ENCODE data around the gene MACROD2. TPM values are rescaled to one million over a fixed set of nuclear protein-coding genes. Genes with fewer than 3 reads are reported as not detected.

Gene MACROD2
- total RNA-seq, 2 donors from 2014 or later = 0.95 to 4.2 TPM

DNA sequence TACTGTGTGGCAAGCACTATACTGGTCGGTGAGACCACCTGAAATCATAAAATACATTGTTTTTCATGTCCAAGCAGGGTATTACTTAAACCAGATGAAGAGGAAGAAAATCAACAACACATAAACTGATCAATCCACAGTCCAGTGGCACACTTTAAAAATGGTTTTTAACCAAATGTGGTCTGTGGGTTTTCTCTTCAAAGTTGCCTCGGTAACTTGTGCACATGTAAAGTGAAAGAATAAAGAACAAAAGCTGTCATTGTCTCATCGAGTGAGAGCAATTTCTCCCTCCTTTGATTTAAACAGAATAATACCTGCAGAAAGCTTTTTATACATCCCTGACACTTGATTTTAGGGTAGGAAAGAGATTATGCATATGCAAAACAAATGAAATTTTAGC lies 338.4 kb downstream of the MACROD2 start:
- Histone ChIP-seq H3K4me3 (no peak overlapping the region), H3K27ac (no peak overlapping the region), H3K9me3 (no peaks in the 10 kb centered on the region), H3K4me1 (ENCODE audit: control insufficient read depth in 1 of 2, low read depth in 2 of 2) (peaks cover 0 to 3% of the 10 kb centered on the region in 2 donors), H3K27me3 (replicated peaks; ENCODE audit: insufficient read depth) (no peaks in the 10 kb centered on the region), H3K36me3 (no peaks in the 10 kb centered on the region)
- no peak for DNase-seq (ENCODE audit: low spot score)
- ATAC-seq (ENCODE audit: insufficient number of reproducible peaks, low FRiP score, low read depth) = no peak
- TF ChIP-seq, protein P1, sequence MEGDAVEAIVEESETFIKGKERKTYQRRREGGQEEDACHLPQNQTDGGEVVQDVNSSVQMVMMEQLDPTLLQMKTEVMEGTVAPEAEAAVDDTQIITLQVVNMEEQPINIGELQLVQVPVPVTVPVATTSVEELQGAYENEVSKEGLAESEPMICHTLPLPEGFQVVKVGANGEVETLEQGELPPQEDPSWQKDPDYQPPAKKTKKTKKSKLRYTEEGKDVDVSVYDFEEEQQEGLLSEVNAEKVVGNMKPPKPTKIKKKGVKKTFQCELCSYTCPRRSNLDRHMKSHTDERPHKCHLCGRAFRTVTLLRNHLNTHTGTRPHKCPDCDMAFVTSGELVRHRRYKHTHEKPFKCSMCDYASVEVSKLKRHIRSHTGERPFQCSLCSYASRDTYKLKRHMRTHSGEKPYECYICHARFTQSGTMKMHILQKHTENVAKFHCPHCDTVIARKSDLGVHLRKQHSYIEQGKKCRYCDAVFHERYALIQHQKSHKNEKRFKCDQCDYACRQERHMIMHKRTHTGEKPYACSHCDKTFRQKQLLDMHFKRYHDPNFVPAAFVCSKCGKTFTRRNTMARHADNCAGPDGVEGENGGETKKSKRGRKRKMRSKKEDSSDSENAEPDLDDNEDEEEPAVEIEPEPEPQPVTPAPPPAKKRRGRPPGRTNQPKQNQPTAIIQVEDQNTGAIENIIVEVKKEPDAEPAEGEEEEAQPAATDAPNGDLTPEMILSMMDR (IDR thresholded peaks at IDR 0.05) = no peak

DNA sequence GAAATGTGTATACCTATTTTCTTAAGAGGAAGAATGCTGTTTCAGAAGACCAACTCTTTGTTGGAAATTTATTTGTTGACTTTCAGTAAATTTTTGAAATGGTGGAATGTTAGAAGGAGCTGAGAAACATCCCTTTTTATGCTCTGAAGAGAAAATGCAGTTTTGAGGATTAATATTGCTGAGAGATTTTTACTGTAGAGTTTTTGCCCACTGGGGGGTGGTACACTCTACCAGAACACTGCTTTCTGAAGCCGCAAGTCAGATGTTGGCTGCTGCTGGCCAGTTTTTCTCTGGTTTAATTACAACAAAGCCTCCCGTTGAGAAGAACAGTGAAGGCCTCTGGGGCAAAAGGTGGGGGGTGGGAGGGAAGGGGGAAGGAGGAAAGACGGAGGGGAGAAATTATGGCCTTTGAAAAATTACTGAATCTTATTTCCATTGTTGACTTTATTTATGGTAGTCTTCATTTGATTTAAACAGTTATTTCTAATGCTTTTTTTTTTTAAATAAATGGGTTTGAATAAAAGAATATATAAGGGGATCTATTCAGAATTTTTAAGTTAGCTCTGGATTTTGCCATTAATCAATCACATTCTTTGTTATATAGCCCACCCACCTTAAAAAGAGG lies 339.1 kb downstream of the MACROD2 start:
- Histone ChIP-seq H3K36me3 (no peaks in the 10 kb centered on the region), H3K27me3 (replicated peaks; ENCODE audit: insufficient read depth) (no peaks in the 10 kb centered on the region), H3K27ac (no peak overlapping the region), H3K4me1 (ENCODE audit: control insufficient read depth in 1 of 2, low read depth in 2 of 2) (peaks cover 0 to 3% of the 10 kb centered on the region in 2 donors), H3K4me3 (no peak overlapping the region), H3K9me3 (no peaks in the 10 kb centered on the region)
- DNase-seq (ENCODE audit: low spot score) (no peak), ATAC-seq (ENCODE audit: insufficient number of reproducible peaks, low FRiP score, low read depth) (no peak)
- TF ChIP-seq, protein P1 (IDR thresholded peaks at IDR 0.05) = no peak

DNA sequence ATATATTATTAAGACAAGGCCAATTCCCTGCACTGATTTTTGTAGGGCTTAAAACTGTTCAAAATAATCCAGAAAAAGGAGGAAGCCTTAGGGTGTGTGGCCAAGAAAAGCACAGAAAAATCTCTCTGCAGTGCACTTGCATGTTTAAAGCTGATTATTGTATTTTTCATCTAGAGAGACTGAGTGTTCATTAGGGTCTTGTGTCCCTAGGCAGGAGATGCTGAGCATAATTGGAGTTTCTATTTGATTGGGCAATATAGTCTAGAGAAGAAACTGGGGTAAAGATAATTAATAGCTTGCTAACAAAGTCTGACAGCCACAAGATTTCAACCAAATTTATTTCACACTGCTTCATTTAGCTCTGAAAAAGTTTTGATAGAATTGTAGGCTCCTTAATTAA lies 339.7 kb downstream of the MACROD2 start:
- no peaks in the 10 kb centered on the region for H3K36me3 ChIP-seq
- TF ChIP-seq, protein P1 (IDR thresholded peaks at IDR 0.05) = no peak
- DNase-seq (ENCODE audit: low spot score) = no peak
- no peak overlapping the region for H3K4me3 ChIP-seq
- peaks cover 0 to 3% of the 10 kb centered on the region in 2 donors for H3K4me1 ChIP-seq (ENCODE audit: control insufficient read depth in 1 of 2, low read depth in 2 of 2)
- no peak overlapping the region for H3K27ac ChIP-seq
- no peaks in the 10 kb centered on the region for H3K9me3 ChIP-seq
- no peak for ATAC-seq (ENCODE audit: insufficient number of reproducible peaks, low FRiP score, low read depth)
- H3K27me3 ChIP-seq (replicated peaks; ENCODE audit: insufficient read depth) = no peaks in the 10 kb centered on the region

DNA sequence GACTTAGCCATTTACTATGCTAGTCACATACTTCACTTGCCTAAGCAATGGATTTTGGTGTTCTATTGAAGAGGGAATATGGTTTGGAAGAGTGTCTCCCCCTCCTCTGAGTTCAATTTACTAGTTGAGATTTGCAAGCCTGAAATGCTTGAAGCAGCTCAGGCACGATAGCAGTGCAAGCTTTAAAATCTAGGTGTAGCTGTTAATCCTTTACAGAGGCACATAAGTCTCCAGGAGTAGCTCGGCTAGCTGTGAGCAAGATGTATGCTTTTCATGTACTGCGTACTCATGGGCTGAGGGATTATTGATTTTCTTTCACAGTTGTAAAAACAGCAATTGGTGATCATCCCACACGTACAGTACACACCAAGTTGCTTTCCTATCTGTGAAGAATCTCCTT lies 341.4 kb downstream of the MACROD2 start:
- no peaks in the 10 kb centered on the region for H3K27me3 ChIP-seq (replicated peaks; ENCODE audit: insufficient read depth)
- peaks cover 0 to 3% of the 10 kb centered on the region in 2 donors for H3K4me1 ChIP-seq (ENCODE audit: control insufficient read depth in 1 of 2, low read depth in 2 of 2)
- H3K27ac ChIP-seq = no peak overlapping the region
- H3K9me3 ChIP-seq = no peaks in the 10 kb centered on the region
- ATAC-seq (ENCODE audit: insufficient number of reproducible peaks, low FRiP score, low read depth) (no peak), DNase-seq (ENCODE audit: low spot score) (no peak)
- no peaks in the 10 kb centered on the region for H3K36me3 ChIP-seq
- TF ChIP-seq, protein P1 (IDR thresholded peaks at IDR 0.05) = no peak
- H3K4me3 ChIP-seq = peak overlapping the region; percentile 65

DNA sequence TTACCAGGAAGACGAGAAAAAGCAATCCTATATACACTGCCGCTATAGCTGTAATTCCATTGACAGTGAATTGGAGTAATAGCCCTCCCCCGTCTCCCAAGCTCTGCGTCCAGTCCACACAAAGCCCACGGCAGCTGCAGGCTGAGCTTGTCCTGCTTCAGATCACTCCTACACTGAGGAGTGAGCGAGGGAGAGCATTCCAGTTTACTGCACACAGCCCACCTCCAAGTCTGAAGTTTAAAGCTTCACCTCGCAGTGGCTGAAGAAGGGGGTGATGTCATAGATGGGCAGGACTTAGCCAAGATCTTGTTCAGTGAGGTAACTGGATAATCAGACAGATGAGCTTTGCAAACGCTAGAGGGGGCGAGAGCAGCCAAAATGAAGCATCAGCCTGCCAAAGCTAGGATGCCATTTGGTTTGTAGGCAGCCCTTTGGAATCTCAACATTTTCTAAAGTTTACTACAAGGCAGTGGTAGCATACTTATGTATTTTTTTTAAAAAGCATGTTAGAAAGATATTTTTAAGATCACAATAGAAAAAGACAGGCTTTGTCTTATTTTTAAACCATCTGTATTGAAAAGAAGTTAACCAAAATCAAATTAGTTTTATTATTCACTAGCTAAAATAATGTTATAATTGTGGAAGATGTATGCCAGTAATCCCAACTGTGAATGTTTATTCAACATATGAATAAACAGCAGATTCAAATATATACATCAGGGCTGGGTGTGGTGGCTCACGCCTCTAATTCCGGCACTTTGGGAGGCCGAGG lies 342.3 kb downstream of the MACROD2 start, which contains the start of gene FLRT3:
FLRT3 (minus strand) TSS at position 213 of the 772 bp plus-strand sequence. CDS start 10,106 bp downstream, outside the sequence.
- TF ChIP-seq, protein P1 (IDR thresholded peaks at IDR 0.05) = peak; percentile 39
- Histone ChIP-seq H3K9me3 (no peaks in the 10 kb centered on the region), H3K4me3 (peak within 1 kb of the TSS; percentile 65), H3K36me3 (no peaks in the 10 kb centered on the region), H3K27ac (no peak within 1 kb of the TSS), H3K4me1 (ENCODE audit: control insufficient read depth in 1 of 2, low read depth in 2 of 2) (peaks cover 0 to 3% of the 10 kb centered on the region in 2 donors), H3K27me3 (replicated peaks; ENCODE audit: insufficient read depth) (no peaks in the 10 kb centered on the region)
- DNase-seq (ENCODE audit: low spot score) = peak; percentile 16
- peak; percentile 54 for ATAC-seq (ENCODE audit: insufficient number of reproducible peaks, low FRiP score, low read depth)
